Calu3 (cell line): ENCODE measurements around the gene DNAH14. TPM values are rescaled to one million over a fixed set of nuclear protein-coding genes. Genes with fewer than 3 reads are reported as not detected.

Experiments
- BruUV-seq: library from RNA; stranded (reverse); fragments of 400-500 nt; replicated peaks from 2 replicates; lab custom pipeline; 2021; lab: Mats Ljungman, UMichigan
- CTCF ChIA-PET: fragments of 300-600 bp; sonication (Branson Sonifier 250); formaldehyde crosslinking; loops from one replicate; lab custom pipeline; 2022; ENCODE audit warnings: antibody characterized with exemption; lab: Charles Lee
- DNase-seq: peaks from one replicate; pipeline ENCODE4 v3.0.0; 2022
- H3K27ac Mint-ChIP-seq: one replicate; pipeline ENCODE4 v1.8.0; 2022; ENCODE audit warnings: mixed read lengths; ENCODE audit not compliant: unreplicated experiment
- H3K27me3 Mint-ChIP-seq: one replicate; pipeline ENCODE4 v1.8.0; 2022; ENCODE audit warnings: mixed read lengths; ENCODE audit not compliant: unreplicated experiment
- H3K36me3 Mint-ChIP-seq: one replicate; pipeline ENCODE4 v1.8.0; 2022; ENCODE audit warnings: mild to moderate bottlenecking, moderate library complexity, mixed read lengths; ENCODE audit not compliant: insufficient read depth, unreplicated experiment
- H3K4me1 Mint-ChIP-seq: one replicate; pipeline ENCODE4 v1.8.0; 2022; ENCODE audit warnings: mild to moderate bottlenecking, low read depth, mixed read lengths; ENCODE audit not compliant: unreplicated experiment
- H3K4me3 Mint-ChIP-seq: one replicate; pipeline ENCODE4 v1.8.0; 2022; ENCODE audit warnings: mild to moderate bottlenecking, low read depth, moderate library complexity, mixed read lengths; ENCODE audit not compliant: unreplicated experiment
- H3K9me3 Mint-ChIP-seq: one replicate; pipeline ENCODE4 v1.8.0; 2022; ENCODE audit warnings: low read depth, mixed read lengths; ENCODE audit not compliant: unreplicated experiment
- CTCF ChIP-seq: fragments of 200-600 bp; IDR thresholded peaks from one replicate; pipeline ENCODE4 v1.8.0; 2022; ENCODE audit warnings: antibody characterized with exemption; ENCODE audit not compliant: unreplicated experiment
- intact Hi-C: fragments of 100-400 bp; cut with micrococcal nuclease; formaldehyde crosslinking; loops from one replicate; pipeline ENCODE4 v1.10.0; 2022; ENCODE audit not compliant: unreplicated experiment
- total RNA-seq: library from RNA; stranded (reverse); gene quantifications from 2 replicates; pipeline ENCODE4 v1.2.3, GENCODE V29; 2022

Gene DNAH14
- total RNA-seq, 1 experiment from 2014 or later: 66.8 TPM

GRCh38 chr1:225428881-225429455 is 499.5 kb downstream of the DNAH14 start:
- Mint-ChIP-seq H3K4me3 (peak overlapping the region; percentile 91), H3K27ac (peak overlapping the region; percentile 54), H3K9me3 (no peaks in the 10 kb centered on the region), H3K36me3 (peaks cover 48% of the 10 kb centered on the region), H3K27me3 (no peaks in the 10 kb centered on the region), H3K4me1 (peaks cover 22% of the 10 kb centered on the region)
- no TSS peak for BruUV-seq
- DNase-seq: no peak
- CTCF ChIA-PET: interaction anchor here (1.0 to 2.4 kb wide), 3 partner anchors 12 to 22 kb away, joined by 4 to 16 read pairs (median 8); no protein-coding TSS in a partner anchor
- intact Hi-C loops: loop anchor here (1.0 kb wide), 1 partner anchor 12 kb away; no protein-coding TSS in a partner anchor
- TF ChIP-seq CTCF: no peak

- Mint-ChIP-seq H3K27me3 (no peaks in the 10 kb centered on the region), H3K4me1 (peaks cover 9% of the 10 kb centered on the region), H3K27ac (no peak overlapping the region), H3K36me3 (peaks cover 40% of the 10 kb centered on the region), H3K9me3 (no peaks in the 10 kb centered on the region), H3K4me3 (no peak overlapping the region)
- BruUV-seq: no TSS peak
- no peak for DNase-seq
- intact Hi-C loops: no loop called here
- no peak for TF ChIP-seq CTCF
- CTCF ChIA-PET: no interaction called here
Observed at GRCh38 chr1:225430301-225430700, 500.8 kb downstream of the DNAH14 start.

GRCh38 chr1:225431081-225431863 is 501.8 kb downstream of the DNAH14 start:
- H3K27me3 Mint-ChIP-seq: no peaks in the 10 kb centered on the region
- H3K27ac Mint-ChIP-seq: no peak overlapping the region
- no peak for TF ChIP-seq CTCF
- CTCF ChIA-PET: interaction anchor here (1.0 kb wide), 1 partner anchor 9 kb away, joined by 4 read pairs; no protein-coding TSS in a partner anchor
- no peaks in the 10 kb centered on the region for H3K4me1 Mint-ChIP-seq
- intact Hi-C loops: no loop called here
- BruUV-seq: no TSS peak
- no peak overlapping the region for H3K4me3 Mint-ChIP-seq
- peaks cover 30% of the 10 kb centered on the region for H3K36me3 Mint-ChIP-seq
- DNase-seq: no peak
- no peaks in the 10 kb centered on the region for H3K9me3 Mint-ChIP-seq

GRCh38 chr1:225434046-225434445 is 504.6 kb downstream of the DNAH14 start:
- intact Hi-C loops: no loop called here
- Mint-ChIP-seq H3K9me3 (no peaks in the 10 kb centered on the region), H3K4me3 (no peak overlapping the region), H3K27me3 (no peaks in the 10 kb centered on the region), H3K36me3 (peaks cover 3% of the 10 kb centered on the region), H3K4me1 (peaks cover 8% of the 10 kb centered on the region), H3K27ac (no peak overlapping the region)
- TF ChIP-seq CTCF: no peak
- CTCF ChIA-PET: interaction anchor here (1.6 kb wide), 1 partner anchor 21 kb away, joined by 3 read pairs; no protein-coding TSS in a partner anchor
- BruUV-seq: no TSS peak
- no peak for DNase-seq
